Measurements from ENCODE around the gene NLE1.

- TF ChIP-seq EZH2 (IDR thresholded peaks at IDR 0.05) (no peak), POLR2AphosphoS5 (IDR thresholded peaks at IDR 0.05; ENCODE audit: borderline replicate concordance, low read depth, low read length) (no peak), FOXP2 (optimal IDR thresholded peaks at IDR 0.05; ENCODE audit: control extremely low read depth, extremely low read length, insufficient read depth) (no peak)
Observed at GRCh38 chr17:35174835-35175334, 32.8 kb upstream of the NLE1 start.

Data from SK-N-MC (cell line).